GM12878 (cell line): ENCODE measurements around the gene MAP3K4. TPM values are rescaled to one million over a fixed set of nuclear protein-coding genes. Genes with fewer than 3 reads are reported as not detected.

Experiments
- ATAC-seq: fragments of 200-7000 bp; cut with Tn5 transposase; 3 replicates; pipeline ENCODE4 v1.9.1; 2020; ENCODE audit warnings: mild to moderate bottlenecking, moderate library complexity
- BruUV-seq: library from RNA; stranded (reverse); fragments of 400-500 nt; replicated peaks from 2 replicates; lab custom pipeline; 2021; lab: Mats Ljungman, UMichigan
- CTCF ChIA-PET: fragments of 300-600 bp; sonication (Branson Sonifier 250); formaldehyde crosslinking; extraction: SDS; loops from one replicate; lab custom pipeline; 2021; ENCODE audit warnings: inconsistent platforms; lab: Yijun Ruan, JAX
- POLR2A ChIA-PET: fragments of 350-600 bp; formaldehyde crosslinking; extraction: SDS; loops from one replicate; lab custom pipeline; 2021; ENCODE audit warnings: inconsistent platforms; lab: Charles Lee
- RAD21 ChIA-PET: fragments of 300-600 bp; sonication (Branson Sonifier 250); formaldehyde crosslinking; loops from one replicate; lab custom pipeline; 2023; ENCODE audit warnings: antibody characterized with exemption; ENCODE audit not compliant: unreplicated experiment; lab: Charles Lee
- SMC1A ChIA-PET: fragments of 300-600 bp; sonication (Branson Sonifier 250); formaldehyde crosslinking; loops from one replicate; lab custom pipeline; 2023; ENCODE audit not compliant: unreplicated experiment, uncharacterized antibody; lab: Charles Lee
- DNase-seq: peaks from one replicate; pipeline ENCODE4 v3.0.0-alpha.2; 2011; ENCODE audit warnings: low read depth, low spot score
- FAIRE-seq: peaks from 3 replicates; lab custom pipeline; 2011; peaks lifted over from hg19 to GRCh38; lab: Jason Lieb, UNC
- H2AFZ ChIP-seq: 2 replicates; pipeline ENCODE4 v1.6.0; 2011; ENCODE audit warnings: low read depth, low read length, control low read depth; ENCODE audit not compliant: control insufficient read depth
- H3K27ac ChIP-seq: 2 replicates; pipeline ENCODE4 v1.5.1; 2011; ENCODE audit warnings: control low read depth; ENCODE audit not compliant: control insufficient read depth, insufficient read depth
- H3K27me3 ChIP-seq, 2 experiments: replicated peaks in 1 of 2; 2 replicates each; pipeline versions ENCODE4 v1.6.0 to v1.6.1; 2011; ENCODE audit warnings: low read length in 1 of 2; ENCODE audit not compliant: control insufficient read depth in 2 of 2, insufficient read depth in 2 of 2
- H3K36me3 ChIP-seq, 2 experiments: 2 replicates each; pipeline ENCODE4 v1.5.1; 2011; ENCODE audit warnings: low read length in 1 of 2; ENCODE audit not compliant: control insufficient read depth in 2 of 2, insufficient read depth in 2 of 2
- H3K4me1 ChIP-seq: 2 replicates; pipeline ENCODE4 v1.6.1; 2011; ENCODE audit warnings: mild to moderate bottlenecking, low read length, moderate library complexity, mixed read lengths; ENCODE audit not compliant: control insufficient read depth, insufficient read depth
- H3K4me2 ChIP-seq: 2 replicates; pipeline ENCODE4 v1.6.0; 2011; ENCODE audit warnings: control low read depth; ENCODE audit not compliant: control insufficient read depth, insufficient read depth
- H3K4me3 ChIP-seq: fragments of 200-600 bp; sonication (generic); 2 replicates; pipeline ENCODE4 v1.5.1; 2016
- H3K79me2 ChIP-seq: 2 replicates; pipeline ENCODE4 v1.6.0; 2011; ENCODE audit warnings: low read length; ENCODE audit not compliant: control insufficient read depth, insufficient read depth
- H3K9ac ChIP-seq: 2 replicates; pipeline ENCODE4 v1.8.0; 2011; ENCODE audit warnings: low read length, control low read depth, mixed read lengths; ENCODE audit not compliant: control insufficient read depth, insufficient read depth
- H3K9me3 ChIP-seq: replicated peaks from 3 replicates; pipeline ENCODE4 v1.5.1; 2011; ENCODE audit warnings: mild to moderate bottlenecking, low read length; ENCODE audit not compliant: control insufficient read depth, insufficient read depth
- H4K20me1 ChIP-seq: 2 replicates; pipeline ENCODE4 v1.6.0; 2011; ENCODE audit not compliant: control insufficient read depth, insufficient read depth
- CHD2 ChIP-seq: IDR thresholded peaks from 2 replicates; pipeline ENCODE4 v1.6.1; 2011; ENCODE audit warnings: low read depth, low read length, improper control_type of control experiment, borderline replicate concordance
- CREB1 ChIP-seq: IDR thresholded peaks from 2 replicates; pipeline ENCODE4 v1.6.1; 2012; ENCODE audit warnings: low read depth, mild to moderate bottlenecking, inconsistent platforms
- E2F8 ChIP-seq: fragments of 450-650 bp; IDR thresholded peaks from 2 replicates; pipeline ENCODE4 v1.6.1; 2018; ENCODE audit warnings: mild to moderate bottlenecking, low read depth, moderate library complexity; ENCODE audit not compliant: partially characterized antibody
- LARP7 ChIP-seq: fragments of 450-650 bp; IDR thresholded peaks from 2 replicates; pipeline ENCODE4 v1.6.1; 2017; ENCODE audit warnings: mild to moderate bottlenecking
- MYC ChIP-seq: IDR thresholded peaks from 2 replicates; pipeline ENCODE4 v1.6.1; 2011; ENCODE audit warnings: mild to moderate bottlenecking, low read length, moderate library complexity, inconsistent platforms; ENCODE audit not compliant: insufficient read depth, insufficient replicate concordance, insufficient read length, severe bottlenecking
- RFX5 ChIP-seq: IDR thresholded peaks from 2 replicates; pipeline ENCODE4 v1.6.1; 2011; ENCODE audit warnings: low read depth, low read length, improper control_type of control experiment
- WGBS: methylation state at CpG from one replicate; pipeline ENCODE4 v1.1.6; 2016; ENCODE audit warnings: low lambda C conversion rate; ENCODE audit not compliant: insufficient replicate concordance, insufficient coverage; ENCODE audit errors: missing lambda C conversion rate; 5-methylcytosine and 5-hydroxymethylcytosine counted together
- in situ Hi-C: fragments of 300-500 bp; cut with MboI; formaldehyde crosslinking; loops from 9 replicates; pipeline ENCODE4 v1.14.3; 2018; ENCODE audit warnings: mixed read lengths
- intact Hi-C: fragments of 100-400 bp; cut with micrococcal nuclease; formaldehyde crosslinking; loops from one replicate; pipeline ENCODE4 v1.14.2; 2022; ENCODE audit not compliant: unreplicated experiment
- polyA plus RNA-seq, 11 experiments: library from polyadenylated mRNA; depleted of rRNA in 4 of 11; unstranded in 6 of 11; stranded (reverse) in 5 of 11; fragments of >200 nt; fragmentation: Nextera tagmentation in 4 of 11; fragmentation: Illumina TruSeq in 1 of 11; extraction: Ambion mirVana in 4 of 11; extraction: Trizol in 1 of 11; gene quantifications; 1 replicate in 1 of 11; 2 replicates in 10 of 11; pipeline versions ENCODE4 v1.2.1 to v1.2.3, GENCODE V29; 2011 to 2016; ENCODE audit warnings: inconsistent platforms in 2 of 11, missing spikeins in 2 of 11, low read depth in 1 of 11
- total RNA-seq, 4 experiments: library from RNA; depleted of rRNA in 3 of 4; stranded (reverse); fragments of >200 nt in 3 of 4; fragmentation: Illumina TruSeq in 1 of 4; extraction: Trizol in 1 of 4; gene quantifications; 2 replicates each; pipeline versions ENCODE4 v1.2.1 to v1.2.3, GENCODE V29; 2013 to 2021

MAP3K4 gene
- total and polyA plus RNA-seq, 10 of the 15 experiments (the other 5 are each of a cell fraction or from before 2014, with no cell fraction given): 14.0 to 44.5 (median 23.1) TPM

GRCh38 chr6:160945516-160946177 lies 45.9 kb upstream of the MAP3K4 start:
- no peak overlapping the region for H3K4me2 ChIP-seq
- DNase-seq: no peak
- in situ Hi-C loops (no loop called here), intact Hi-C loops (no loop called here)
- no peak overlapping the region for H3K27ac ChIP-seq
- no peaks in the 10 kb centered on the region for H4K20me1 ChIP-seq
- H3K9me3 ChIP-seq: no peaks in the 10 kb centered on the region
- no peak for FAIRE-seq
- CTCF ChIA-PET: interaction anchor here (1.0 kb wide), 1 partner anchor 427 kb away, joined by 3 read pairs; no protein-coding TSS in a partner anchor
- no peaks in the 10 kb centered on the region for H3K4me1 ChIP-seq
- H3K27me3 ChIP-seq: no peaks in the 10 kb centered on the region
- no peak for ATAC-seq
- SMC1A ChIA-PET: no interaction called here
- no TSS peak for BruUV-seq
- no peaks in the 10 kb centered on the region for H3K79me2 ChIP-seq
- TF ChIP-seq LARP7 (no peak), RFX5 (peak; percentile 77), CHD2 (no peak), CREB1 (peak; percentile 55; the same call in 1 of the 2 replicates), E2F8 (no peak), MYC (no peak)
- H2AFZ ChIP-seq: no peak overlapping the region
- H3K9ac ChIP-seq: no peak overlapping the region
- POLR2A ChIA-PET: no interaction called here
- no peak overlapping the region for H3K4me3 ChIP-seq
- RAD21 ChIA-PET: no interaction called here
- 36% methylated on average over 12 of the region's 12 CpGs for WGBS
- H3K36me3 ChIP-seq: no peaks in the 10 kb centered on the region
